DMS53 treated with DMSO at 0.1 percent for 48 hours (cell line): ENCODE data around the gene ODF4.
"Not testable (repeated sequence)": the region's sequence is repeated elsewhere in the genome, so short reads cannot be mapped to it uniquely, and the experiment has no call there.

Source experiments
- DNase-seq: peaks from one replicate; lab custom pipeline; 2025; ENCODE audit not compliant: unreplicated experiment; lab: John Stamatoyannopoulos, UW

ODF4 gene

GRCh38 chr17:8393470-8394231 lies 54.0 kb downstream of the ODF4 start:
- peak; percentile 38 for DNase-seq

- not testable (repeated sequence) for DNase-seq
Observed at GRCh38 chr17:8394497-8394896, 54.9 kb downstream of the ODF4 start.
